Hindlimb muscle (tissue), 1 donor: Measurements from ENCODE around the gene APEX1. TPM values are rescaled to one million over a fixed set of nuclear protein-coding genes. Genes with fewer than 3 reads are reported as not detected.
"Not testable (repeated sequence)": the region's sequence is repeated elsewhere in the genome, so short reads cannot be mapped to it uniquely, and the experiment has no call there.

Experiments used
- DNase-seq: peaks from one replicate; pipeline ENCODE4 v3.0.0-alpha.2; 2013
- polyA plus RNA-seq: library from polyadenylated mRNA; unstranded; fragments of 120-200 nt; gene quantifications from one replicate; pipeline ENCODE4 v1.2.1, GENCODE V29; 2013; ENCODE audit not compliant: insufficient read length

The APEX1 gene
- polyA plus RNA-seq, 1 donor, result 163 TPM

DNA sequence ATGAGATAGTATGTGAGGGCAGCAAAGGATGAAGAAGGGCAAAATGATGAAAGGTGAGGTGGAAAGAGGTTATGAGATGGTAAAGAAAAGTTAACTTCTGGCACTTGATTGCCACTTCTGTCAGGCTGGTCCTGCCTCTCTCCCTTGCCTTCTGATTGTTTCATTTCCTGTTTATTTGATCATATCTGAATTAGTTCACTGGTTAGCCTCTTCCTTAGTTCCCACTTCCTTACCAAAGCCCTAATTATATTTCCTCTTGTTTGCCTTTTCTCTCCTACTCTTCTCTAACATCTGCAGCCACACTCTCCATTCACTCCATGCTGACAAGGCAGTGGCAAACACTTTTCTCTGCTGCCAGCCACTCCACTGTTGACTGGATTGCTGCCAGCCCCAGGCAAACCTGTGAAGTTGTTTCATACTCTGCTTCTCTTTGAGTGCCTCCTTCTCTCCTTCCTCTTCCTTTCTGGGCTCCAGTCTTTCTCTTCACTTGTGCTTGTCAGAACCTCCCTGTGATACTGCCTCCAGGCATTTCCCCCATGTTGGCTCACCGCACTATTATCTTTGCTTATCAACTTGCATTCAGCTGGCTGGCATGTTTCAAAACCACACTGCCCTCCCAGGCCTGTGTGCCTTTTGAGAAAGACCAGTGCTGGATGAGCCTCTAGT is 22.3 kb downstream of the APEX1 start:
- no peak for DNase-seq

DNA sequence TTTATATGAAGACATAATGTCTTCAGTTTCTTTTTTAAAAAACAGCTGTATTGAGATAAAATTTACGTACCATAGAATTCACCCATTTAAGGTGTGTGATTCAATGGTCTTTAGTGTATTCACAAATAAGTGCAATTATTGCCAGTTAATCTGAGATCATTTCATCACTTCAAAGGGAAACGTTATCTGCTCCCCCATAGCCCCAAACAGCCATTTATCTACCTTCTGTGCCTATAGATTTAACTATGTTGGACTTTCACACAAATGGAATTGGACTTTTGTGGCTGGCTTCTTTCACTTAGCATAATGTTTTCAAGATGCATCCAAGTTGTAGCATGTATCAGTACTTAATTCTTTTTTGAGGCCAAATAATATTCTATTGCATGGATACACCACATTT is 23.9 kb downstream of the APEX1 start:
- no peak for DNase-seq

DNA sequence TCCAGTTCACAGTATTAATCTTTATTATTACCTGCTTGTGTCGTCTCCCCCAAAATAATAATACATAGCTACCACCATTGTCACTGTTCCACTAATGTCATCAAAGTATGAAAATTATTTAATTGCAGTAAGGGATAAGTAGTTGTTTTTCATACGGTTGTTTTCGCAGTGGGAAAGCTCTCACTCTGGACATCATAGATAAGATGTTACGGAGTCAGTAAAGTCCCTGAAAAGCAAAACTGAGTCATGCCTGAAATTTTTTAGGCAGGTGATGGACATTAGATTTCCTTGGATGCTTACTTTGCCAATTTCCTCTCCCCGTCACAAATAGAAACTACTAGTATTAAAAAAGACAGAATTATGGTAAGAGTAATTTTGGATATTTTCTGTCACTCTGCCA is 27.4 kb downstream of the APEX1 start:
- no peak for DNase-seq

DNA sequence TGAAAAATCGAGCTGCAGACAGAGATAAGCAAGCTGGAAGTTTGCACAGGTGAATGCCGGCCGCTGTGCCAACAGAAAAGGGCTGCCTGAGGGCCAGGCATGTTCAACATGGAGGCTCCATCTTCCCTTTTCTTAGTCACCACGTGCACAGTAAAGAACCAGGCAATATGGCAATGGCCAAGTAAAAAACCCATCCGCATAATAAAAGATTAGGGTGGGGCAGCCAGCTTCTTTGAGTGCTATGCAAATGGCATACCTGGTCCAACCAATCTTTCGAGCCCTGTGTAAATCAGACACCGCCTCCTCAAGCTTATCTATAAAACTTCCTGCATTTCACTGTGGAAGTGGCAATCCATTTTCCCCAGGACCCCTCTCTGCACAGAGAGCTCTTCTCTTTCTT is 30.9 kb downstream of the APEX1 start:
- DNase-seq, result no peak

DNA sequence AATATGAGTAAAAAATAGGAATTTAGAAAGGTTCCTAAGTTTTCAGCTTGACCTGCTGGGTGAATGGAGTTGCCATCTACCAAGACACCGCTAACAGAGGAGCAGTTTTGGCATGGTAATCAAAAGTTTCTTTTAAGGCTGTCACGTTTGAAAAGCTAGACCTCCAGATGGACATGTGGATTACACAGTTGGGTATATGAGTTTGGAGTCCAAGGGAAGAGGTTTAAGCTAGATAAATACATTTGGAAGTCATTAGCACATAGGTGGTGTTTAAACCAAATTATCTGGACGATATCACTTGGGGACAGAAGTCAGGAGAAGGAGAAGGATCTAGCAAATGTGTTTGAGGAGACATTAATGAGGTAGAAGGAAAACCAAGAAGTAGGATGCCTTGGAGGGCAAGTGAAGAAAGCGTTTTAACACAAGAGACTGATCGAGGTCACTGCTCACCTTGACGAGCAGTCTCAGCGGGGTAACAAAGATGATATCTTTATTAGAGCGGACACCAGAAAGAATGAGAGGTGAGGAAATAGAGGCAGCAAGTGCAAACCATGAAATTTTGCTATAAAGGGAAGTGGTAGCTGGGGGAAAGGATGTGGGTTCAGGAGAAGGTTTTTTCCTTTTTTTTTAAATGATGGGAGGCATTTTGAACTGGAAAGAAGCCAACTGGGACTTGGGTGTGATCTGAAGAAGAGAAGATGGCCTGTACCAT is 31.8 kb downstream of the APEX1 start:
- DNase-seq, result no peak

DNA sequence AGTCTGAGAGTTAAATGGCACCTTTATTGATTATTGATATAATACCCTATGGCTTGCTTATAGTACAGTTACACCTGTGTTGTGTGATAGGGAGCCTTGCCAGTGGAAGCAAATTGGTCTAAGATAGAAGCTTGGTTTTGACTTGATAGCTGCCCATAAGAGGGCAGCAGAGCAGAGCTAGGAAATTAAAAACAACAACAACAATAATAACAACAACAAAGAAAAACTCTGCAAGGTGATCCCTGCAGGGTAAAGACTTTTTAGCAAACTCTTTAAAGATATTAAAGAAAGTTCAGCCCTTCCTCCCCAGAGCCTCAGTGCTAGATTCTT is 32.3 kb downstream of the APEX1 start:
- no peak for DNase-seq

DNA sequence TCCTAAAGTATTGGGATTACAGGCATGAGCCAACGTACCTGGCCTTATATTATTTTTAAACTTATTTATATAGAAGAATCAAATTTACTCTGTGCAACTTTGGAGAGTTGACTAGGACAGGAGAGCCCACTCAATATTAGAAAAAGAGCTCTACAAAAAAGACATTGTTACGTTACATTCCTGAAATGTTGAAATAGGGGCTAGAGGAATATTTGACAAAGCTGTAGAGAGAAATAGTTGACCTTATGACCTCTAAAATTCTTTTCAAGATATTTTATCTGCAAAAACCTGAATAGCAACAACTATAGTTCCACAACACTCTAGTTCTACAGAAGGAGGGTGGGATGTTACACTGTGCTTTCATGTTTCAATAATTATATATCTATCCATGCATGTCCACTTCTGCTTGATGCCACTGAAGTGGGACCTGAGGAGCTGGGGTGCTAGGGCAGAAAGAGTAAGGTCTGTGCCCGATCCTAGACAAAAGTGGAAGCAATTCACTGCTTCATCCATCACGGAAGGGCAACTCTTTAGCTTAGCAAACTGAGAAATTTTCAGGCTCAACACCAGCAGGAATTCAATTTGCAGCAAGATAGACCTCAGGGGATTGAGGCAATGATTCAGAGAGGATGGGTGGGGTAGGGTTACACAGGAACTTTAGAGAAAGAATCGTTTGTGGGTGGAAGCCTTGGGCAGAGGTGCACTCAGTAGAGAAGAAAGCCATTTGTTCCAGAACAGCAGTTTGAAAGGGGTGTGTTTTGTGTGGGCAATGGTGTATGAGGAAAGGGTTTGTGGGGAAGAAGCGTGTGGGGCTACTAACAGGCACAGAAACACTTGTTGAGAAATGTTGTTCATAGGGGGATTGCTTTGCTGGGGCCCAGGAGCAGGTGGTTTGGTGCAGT is 34.3 kb downstream of the APEX1 start:
- no peak for DNase-seq

DNA sequence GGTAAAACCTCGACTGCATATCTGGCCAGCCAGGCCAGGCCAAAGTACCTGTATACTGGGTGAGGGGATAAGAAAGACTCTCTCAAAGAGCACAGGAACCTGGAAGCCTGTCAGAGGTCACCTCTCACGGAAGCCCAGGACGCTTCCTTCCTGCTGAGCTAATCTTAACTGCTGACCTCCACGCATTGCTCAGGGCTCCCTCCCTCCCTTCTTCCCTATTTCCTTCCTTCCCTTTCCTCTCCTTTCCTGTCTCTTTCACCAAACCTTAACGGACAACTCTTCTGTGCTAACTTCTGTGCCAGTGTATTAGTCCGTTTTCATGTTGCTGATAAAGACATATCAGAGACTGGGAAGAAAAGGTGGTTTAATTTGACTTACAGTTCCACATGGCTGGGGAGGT is 35.5 kb downstream of the APEX1 start:
- DNase-seq, result no peak

DNA sequence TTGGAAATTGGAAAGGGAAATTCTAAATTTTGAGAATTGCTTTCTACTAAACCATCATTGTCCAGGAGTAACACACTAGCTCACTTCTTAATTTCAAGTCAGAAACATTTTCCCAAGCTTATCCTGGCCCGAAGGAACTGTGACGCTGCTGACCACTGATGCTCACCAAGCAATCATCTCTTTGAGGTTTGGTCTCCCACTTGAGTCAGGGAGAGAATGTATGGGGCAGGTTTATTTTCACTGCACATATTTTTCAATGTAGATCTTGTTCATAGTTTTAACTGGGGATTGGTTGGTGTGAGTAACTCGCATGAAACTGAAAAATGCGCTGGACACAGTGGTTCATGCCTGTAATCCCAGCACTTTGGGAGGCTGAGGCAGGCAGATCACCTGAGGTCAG is 37.5 kb downstream of the APEX1 start:
- no peak for DNase-seq

DNA sequence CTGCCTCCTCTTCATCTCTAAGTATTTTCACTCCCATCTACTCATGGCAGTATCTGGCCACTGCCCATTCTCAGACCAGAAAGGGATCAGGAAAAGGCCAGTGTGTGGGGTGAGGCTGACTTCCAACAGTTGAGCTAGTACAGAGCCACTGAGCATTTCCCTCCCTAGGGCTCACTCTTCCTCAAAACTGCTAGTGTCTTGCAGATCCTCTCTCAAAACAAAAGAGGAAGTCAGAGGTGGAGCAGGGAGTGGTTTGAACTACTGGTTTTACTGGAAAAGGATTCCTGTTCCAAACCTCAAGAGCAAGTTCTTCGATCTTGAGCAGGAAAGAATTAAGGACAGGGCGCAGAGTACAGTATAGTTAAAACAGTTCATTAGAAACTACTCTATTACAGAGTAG is 38.6 kb downstream of the APEX1 start:
- no peak for DNase-seq

DNA sequence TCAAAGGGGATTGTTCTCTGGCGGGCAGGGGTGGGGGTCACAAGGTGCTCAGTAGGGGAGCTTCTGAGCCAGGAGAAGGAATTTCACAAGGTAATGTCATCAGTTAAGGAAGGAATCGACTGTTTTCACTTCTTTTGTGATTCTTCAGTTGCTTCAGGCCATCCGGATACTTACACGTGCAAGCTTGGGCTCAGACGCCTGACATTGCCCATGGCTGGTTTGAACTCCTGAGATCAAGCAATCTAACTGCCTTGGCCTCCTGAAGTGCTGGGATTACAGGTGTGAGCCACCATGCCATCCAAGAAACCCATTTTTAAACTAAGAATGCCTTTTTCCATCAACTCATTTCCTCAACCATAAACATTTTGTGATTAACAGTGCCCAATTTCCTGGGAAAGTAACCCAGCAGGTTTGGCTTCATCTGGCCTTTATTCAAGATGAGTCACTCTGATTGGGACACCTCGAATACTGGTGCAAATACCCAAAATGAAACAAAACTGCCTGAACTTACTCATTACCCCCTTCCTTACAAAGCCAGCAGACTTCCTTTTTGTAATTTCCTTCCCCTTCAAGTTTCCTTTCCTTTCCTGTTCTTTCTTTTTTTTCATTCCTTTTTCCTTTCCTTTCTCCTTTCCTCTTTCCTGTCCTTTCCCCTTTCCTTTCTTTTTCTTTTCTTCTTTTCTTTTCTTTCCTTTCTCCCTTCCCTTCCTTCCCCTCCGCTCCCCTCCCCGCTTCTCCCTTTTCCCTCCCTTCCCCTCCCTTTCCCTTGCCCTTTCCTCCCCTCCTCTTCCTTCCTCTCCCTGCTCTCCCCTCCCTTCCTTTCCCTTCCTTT is 40.1 kb downstream of the APEX1 start:
- DNase-seq, result no peak

DNA sequence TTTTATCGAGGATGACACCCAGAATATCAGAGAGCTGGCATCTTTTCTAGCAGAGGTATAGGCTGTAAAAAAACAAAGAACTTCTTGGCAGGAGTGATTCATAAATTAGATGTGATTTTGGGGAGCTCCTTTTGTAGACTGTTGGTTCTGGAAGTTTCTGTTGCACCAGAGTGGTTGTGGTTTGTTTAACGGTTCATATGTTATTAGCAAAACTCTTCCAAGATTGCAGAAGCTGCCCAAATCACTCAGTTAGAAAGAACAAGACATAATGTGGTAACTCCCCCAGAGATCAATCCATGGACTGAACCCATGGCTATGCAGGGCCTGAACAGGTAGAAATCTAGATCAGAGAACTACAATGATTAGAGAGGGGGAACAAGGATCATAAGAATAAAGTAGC is 43.6 kb downstream of the APEX1 start:
- DNase-seq, result no peak

DNA sequence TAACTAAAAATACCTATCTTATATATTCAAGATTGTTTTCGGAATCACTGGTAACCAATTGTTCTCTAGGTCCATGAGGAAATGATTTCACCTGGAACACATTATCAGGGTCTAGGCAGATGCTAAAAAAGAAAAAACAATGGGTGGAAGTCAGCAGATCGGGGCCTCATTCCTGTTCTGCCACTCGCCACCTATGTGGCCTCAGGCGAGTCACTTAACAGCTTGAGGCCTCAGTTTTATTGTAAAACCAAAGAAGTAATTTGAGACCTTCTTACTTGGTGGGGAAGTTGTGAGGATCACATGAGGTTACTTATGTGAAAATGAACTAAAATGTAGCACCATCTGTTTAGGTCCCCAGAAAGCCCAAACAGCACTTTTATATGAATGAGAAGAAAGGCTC is 44.1 kb downstream of the APEX1 start:
- DNase-seq, result no peak

DNA sequence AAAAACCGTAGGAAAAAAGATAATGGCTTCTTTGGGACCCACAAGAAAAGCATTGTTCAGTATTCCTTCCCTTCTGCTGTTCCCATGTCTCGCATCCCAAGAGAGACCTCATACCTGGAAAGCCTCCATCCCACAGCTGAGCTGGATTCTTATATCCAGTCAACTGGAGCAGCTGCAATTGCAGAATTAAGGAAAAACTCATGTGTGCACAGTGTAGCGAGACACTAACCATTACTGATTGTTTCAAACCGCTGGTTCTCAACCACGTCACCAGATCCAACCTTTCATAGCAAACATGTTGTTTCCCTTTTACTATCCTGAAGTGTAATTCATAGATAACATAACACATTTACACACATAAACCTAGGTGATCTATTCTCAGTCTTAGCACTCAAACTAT is 44.9 kb downstream of the APEX1 start:
- DNase-seq, result no peak

DNA sequence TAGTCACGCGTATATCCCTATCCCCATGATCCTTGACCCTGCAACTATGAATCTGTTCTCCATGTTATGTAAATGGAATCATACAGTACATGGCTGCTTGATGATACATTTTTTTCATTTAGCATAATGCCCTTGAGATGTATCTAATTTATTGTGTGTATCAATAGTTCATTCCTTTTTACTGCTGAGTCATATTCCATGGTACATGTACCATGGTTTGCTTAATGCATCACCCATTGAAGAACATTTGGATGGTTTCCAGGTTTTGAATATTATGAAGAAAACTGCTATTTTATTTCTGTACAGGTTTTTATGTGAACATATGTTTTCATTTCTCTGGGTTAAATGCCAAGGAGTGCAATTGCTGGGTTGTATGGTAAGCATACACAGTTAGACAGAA is 46.3 kb downstream of the APEX1 start:
- DNase-seq, result no peak

DNA sequence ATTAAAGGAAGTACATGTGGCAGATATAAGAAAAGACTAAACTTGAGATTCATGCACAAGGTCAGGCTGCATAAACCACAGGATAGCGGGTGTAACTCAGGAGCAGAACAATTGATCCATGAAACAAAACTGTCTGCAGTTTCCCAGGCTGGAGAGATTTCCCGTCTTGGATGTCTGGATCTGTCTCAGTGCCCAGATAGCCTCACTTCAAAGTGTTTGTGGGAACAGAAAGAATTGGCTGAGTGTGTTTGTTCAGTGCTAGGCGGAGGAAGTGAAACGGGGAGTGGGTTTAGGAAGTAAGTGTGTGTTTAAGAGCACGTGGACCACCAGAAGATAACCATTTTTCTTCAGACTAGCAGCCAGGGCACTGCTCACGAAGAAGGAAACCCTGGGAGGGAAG is 48.9 kb downstream of the APEX1 start:
- DNase-seq, result no peak

DNA sequence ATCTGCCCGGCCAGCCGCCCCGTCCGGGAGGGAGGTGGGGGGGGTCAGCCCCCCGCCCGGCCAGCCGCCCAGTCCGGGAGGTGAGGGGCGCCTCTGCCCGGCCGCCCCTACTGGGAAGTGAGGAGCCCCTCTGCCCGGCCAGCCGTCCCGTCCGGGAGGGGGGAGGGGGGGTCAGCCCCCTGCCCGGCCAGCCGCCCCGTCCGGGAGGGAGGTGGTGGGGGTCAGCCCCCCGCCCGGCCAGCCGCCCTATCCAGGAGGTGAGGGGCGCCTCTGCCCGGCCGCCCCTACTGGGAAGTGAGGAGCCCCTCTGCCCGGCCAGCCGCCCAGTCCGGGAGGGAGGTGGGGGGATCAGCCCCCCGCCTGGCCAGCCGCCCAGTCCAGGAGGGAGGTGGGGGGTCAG is 51.2 kb downstream of the APEX1 start:
- DNase-seq, result not testable (repeated sequence)

DNA sequence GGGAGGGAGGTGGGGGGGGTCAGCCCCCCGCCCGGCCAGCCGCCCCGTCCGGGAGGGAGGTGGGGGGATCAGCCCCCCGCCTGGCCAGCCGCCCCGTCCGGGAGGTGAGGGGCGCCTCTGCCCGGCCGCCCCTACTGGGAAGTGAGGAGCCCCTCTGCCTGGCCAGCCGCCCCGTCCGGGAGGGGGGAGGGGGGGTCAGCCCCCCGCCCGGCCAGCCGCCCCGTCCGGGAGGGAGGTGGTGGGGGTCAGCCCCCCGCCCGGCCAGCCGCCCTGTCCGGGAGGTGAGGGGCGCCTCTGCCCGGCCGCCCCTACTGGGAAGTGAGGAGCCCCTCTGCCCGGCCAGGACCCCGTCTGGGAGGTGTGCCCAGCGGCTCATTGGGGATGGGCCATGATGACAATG is 51.7 kb downstream of the APEX1 start:
- DNase-seq, result not testable (repeated sequence)
